HG02852 (cell line): ENCODE measurements around the gene KHNYN.
A peak's percentile ranks its signal among the peaks of the same experiment; 100 is the strongest.

Source experiments
- ATAC-seq: cut with Tn5 transposase; IDR thresholded peaks from one replicate; pipeline ENCODE4 v1.9.1; 2021; ENCODE audit warnings: mild to moderate bottlenecking, moderate library complexity; ENCODE audit not compliant: unreplicated experiment

Gene KHNYN

DNA sequence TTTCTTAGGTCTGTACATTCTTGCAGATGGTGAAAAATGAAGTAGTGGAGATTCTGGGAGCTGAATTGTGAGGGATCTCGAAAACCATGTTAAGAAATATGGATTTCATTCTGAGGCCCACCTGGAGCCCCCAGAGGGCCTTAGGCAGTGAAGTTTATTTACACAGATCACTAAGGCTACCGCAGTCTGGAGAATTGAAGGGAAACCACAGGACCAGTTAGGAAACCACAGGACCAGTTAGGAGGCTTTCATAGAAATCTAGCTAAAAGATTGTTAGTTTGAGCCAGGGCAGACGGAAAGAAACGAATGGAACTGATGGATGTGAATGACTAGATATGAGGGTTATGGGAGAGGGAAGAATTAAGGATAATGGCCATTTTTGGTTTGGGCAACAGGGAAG is 7.5 kb upstream of the KHNYN start:
- no peak for ATAC-seq

GRCh38 chr14:24422694-24423601 is 6.8 kb upstream of the KHNYN start:
- ATAC-seq, result no peak

DNA sequence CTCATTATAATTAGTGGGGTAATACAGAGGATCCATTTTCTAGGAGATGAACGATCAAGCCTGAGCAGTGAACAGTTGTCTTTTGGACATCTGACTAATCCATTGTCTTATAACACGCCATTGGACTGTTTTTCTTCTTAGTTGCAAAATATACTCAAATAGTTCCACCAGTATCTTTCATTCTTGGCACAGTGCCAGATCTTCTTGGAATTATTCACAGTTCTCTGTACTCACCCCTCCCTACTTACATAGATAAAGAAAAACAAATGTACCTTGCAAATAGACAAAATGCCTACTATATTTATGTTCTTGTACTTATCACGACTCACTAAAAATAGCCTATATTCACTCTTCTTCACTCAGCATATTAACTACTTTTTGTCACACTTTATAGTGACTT is 4.0 kb upstream of the KHNYN start:
- ATAC-seq, result no peak

DNA sequence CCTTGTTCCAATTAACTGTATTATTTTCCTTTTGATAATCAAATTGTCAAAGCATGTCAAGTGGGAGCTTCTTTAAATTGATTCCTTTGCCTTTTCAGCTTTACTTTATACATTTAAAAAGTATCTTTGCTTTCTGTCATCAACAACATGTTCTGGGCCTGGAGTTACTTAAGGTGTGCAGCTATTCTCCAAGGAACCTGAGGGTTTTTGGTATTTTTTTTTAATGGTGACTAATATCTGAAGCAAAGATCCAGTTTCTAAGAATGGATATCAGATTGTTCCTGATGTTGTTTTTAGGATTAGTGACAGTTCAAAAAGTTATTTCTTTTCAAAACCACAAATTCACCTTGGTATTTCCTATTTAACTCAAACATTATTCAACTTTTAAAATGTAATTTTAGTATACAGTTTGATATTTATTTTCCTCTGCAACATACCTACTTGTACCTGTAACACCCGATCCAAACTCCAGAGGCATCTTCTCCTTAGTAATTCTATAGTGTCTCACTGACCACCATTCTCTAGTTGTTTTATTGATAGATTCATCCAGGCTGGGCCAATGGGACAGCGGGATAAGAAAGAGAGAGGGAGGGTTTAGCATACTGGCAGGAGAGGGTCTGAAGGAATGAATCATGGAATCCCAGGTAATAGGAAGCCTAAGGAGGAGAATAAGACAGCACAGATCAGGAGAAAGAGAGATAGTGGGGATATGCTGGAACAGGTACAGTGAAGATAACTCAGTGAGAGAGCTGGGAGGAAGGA is 3.4 kb upstream of the KHNYN start:
- no peak for ATAC-seq

DNA sequence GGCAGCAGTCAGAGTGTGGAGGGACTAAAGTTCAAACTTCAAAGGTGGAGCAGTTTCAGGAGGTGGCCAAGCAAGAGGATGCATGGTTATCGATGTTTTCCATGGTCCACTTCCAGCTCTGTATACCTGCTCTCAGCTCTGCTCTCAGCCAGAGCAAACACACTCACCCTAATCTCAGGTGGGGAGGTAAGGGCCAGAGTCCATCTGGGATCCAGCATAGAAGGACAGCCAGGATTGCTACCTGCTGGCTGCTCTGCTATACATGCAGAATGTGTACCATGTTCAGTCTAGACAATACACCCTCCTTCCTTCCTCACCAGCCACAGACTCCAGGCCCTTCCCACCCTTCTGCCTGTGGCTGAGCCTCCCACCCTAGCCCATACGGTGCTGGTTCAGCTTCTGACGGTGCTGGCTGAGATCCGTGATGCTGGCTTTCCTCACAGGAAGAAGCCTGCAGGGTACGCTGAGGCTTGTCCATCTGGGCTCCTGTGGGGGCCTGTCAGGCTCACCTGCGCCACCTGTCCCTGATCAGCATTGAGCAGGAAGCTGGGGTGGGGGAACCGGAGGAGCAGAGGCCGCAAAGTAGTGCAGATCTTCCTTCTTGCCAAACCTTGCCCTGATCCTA is 2.7 kb upstream of the KHNYN start:
- no peak for ATAC-seq

- no peak for ATAC-seq
Measured at GRCh38 chr14:24427537-24428508, 1.9 kb upstream of the KHNYN start.

GRCh38 chr14:24428628-24429394 is 943 bp upstream of the KHNYN start:
- ATAC-seq, result no peak

DNA sequence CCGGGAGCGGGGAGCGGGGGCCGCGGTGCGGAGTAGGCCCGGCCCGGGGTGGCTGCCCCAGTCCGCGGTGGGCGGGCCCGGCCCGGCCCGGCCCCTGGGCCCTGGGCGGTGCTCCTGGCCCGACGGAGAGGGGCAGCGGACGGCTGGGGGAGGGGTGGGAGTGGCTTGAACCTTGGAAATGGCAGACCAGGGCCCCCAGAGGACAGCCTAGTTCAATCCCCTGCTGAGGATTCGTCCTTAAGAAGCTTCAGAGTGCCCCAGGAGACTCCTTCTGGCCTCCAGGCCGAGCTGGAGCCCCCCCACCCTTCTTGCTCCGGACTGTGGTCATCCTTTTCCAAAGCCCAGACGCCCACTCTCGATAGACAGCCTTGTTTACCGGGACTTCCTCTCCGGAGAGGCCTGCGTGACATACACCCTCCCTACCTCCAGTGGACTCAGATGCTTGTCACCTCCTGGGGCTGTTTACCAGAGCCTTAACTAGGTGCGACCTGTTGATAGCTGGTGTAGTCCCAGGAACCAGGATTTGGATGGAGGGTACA is 458 bp downstream of the KHNYN start:
- peak; percentile 64 for ATAC-seq

- no peak for ATAC-seq
Measured at GRCh38 chr14:24430682-24431568, 1.2 kb downstream of the KHNYN start.

- peak; percentile 46 for ATAC-seq
Measured at GRCh38 chr14:24431569-24432258, 2.0 kb downstream of the KHNYN start.

GRCh38 chr14:24432259-24433131 is 2.7 kb downstream of the KHNYN start:
- ATAC-seq, result no peak

DNA sequence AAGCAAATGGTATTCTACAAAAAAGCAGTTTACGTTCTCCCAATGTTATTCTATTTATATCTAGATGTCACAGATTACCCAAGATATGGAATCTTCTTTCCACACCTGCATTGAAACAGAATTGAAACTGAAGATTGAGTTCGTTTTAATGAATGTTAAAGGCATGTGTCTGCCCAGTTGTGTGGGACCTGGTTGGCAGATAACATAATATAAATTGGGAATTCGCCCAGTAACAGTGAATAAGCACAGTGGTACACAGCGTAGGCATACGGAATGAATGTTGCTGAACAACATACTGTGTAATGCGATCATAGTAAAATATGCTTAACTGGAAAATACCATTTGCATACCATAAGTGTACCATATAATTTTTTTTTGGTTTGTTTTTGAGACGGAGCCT is 4.3 kb downstream of the KHNYN start:
- no peak for ATAC-seq

GRCh38 chr14:24434676-24435075 is 4.9 kb downstream of the KHNYN start:
- no peak for ATAC-seq

GRCh38 chr14:24435192-24435810 is 5.5 kb downstream of the KHNYN start:
- no peak for ATAC-seq

GRCh38 chr14:24435998-24436354 is 6.2 kb downstream of the KHNYN start:
- no peak for ATAC-seq

- ATAC-seq, result no peak
Measured at GRCh38 chr14:24436355-24437019, 6.7 kb downstream of the KHNYN start.
